AG09309 (cell line): Measurements from ENCODE around the gene RBM28.
"Not testable (repeated sequence)": the region's sequence is repeated elsewhere in the genome, so short reads cannot be mapped to it uniquely, and the experiment has no call there.

Experiments used
- DNase-seq: peaks from one replicate; pipeline ENCODE4 v3.0.0-alpha.2; 2010; ENCODE audit warnings: low read depth
- H3K4me3 ChIP-seq: 2 replicates; pipeline ENCODE4 v1.5.1; 2011; ENCODE audit warnings: mild to moderate bottlenecking, low read depth, low read length, moderate library complexity; ENCODE audit not compliant: control insufficient read depth
- TF ChIP-seq, protein P1 (sequence below): IDR thresholded peaks from 2 replicates; pipeline ENCODE4 v1.5.1; 2011; ENCODE audit warnings: mild to moderate bottlenecking, low read depth, low read length, inconsistent platforms; ENCODE audit not compliant: insufficient read depth, control insufficient read depth; ENCODE audit errors: missing control alignments

Gene RBM28

DNA sequence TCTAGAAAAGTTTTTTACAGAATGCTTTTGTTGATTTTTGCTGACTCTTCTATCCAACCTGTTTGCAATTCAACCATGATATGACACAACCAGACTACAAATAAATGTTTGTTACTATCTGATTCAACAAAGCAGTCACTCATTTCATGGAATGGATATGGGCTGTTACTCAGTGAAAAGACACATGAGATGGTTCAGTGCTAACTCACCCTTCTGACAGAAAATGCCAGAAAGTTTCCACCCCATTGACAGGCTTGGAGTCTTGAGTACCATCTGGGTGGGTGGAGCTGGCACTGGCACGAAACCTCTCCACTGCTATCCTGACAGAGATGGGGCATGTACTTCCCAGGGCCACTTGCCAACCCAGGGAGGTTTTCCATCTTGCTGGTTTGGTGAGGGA lies 39.5 kb downstream of the RBM28 start:
- DNase-seq: no peak
- TF ChIP-seq, protein P1, sequence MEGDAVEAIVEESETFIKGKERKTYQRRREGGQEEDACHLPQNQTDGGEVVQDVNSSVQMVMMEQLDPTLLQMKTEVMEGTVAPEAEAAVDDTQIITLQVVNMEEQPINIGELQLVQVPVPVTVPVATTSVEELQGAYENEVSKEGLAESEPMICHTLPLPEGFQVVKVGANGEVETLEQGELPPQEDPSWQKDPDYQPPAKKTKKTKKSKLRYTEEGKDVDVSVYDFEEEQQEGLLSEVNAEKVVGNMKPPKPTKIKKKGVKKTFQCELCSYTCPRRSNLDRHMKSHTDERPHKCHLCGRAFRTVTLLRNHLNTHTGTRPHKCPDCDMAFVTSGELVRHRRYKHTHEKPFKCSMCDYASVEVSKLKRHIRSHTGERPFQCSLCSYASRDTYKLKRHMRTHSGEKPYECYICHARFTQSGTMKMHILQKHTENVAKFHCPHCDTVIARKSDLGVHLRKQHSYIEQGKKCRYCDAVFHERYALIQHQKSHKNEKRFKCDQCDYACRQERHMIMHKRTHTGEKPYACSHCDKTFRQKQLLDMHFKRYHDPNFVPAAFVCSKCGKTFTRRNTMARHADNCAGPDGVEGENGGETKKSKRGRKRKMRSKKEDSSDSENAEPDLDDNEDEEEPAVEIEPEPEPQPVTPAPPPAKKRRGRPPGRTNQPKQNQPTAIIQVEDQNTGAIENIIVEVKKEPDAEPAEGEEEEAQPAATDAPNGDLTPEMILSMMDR: no peak

DNA sequence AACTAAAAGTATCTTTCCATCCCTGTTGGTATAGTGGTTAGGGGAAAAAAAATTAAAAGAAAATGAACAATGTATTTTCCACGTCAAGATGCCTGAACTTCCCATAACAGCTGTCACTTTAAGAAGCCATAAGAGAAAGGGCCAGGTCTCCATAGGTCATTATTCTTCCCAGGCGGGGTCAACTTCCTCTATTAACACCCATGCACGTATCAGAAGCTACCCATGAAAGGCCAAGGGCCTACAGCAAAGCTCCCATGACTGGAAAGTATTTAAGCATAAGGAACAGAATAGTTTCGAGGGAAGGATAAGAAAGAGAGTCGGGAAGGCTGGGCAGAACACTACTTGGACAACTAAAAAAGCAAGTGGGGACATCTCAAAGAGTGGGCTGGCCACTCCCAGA lies 40.1 kb downstream of the RBM28 start:
- no peak overlapping the region for H3K4me3 ChIP-seq
- no peak for DNase-seq
- TF ChIP-seq, protein P1: no peak

More for the DNA sequence above, 39.5 kb downstream of the RBM28 start:
- H3K4me3 ChIP-seq: no peak overlapping the region

DNA sequence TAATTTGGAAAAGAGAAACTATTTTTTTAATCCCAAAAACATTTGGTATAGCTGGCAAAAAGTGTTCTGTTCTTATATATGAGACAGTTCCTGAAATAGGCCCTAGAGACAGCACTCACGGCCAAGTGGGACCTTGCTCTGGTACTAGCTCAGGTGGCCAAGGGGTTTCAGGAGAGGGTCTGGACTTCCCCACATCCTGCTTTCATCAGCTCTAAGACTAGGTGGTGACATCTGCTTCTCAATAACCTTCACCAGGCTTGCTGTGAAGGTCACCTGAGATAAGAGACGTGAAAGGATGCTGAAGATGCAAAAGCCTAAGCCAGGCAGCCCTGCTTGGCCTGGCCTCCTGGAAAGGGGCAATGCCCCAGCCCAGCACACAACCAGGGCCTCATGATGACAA lies 40.6 kb downstream of the RBM28 start:
- no peak overlapping the region for H3K4me3 ChIP-seq
- TF ChIP-seq, protein P1: no peak
- DNase-seq: no peak

DNA sequence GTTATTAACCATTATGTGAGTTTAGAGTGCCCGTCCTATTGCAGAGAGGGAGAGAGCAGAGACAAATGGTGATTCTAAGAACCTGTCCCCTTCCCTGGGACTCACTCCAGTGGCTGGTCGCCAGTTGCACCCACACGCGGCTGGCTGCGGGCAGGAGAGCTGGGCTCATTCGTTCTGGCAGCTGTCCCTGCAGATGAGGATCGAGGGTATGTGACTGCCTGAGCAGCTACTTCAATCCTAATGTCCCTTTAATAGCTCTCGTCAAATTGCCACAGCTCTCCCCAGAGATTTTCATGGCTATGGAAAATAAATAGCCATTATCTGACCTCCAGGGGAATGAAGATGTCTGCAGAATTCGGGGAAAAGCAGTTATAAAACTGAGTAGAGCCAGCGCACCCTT lies 41.6 kb downstream of the RBM28 start:
- no peak for DNase-seq
- TF ChIP-seq, protein P1: no peak
- no peak overlapping the region for H3K4me3 ChIP-seq

DNA sequence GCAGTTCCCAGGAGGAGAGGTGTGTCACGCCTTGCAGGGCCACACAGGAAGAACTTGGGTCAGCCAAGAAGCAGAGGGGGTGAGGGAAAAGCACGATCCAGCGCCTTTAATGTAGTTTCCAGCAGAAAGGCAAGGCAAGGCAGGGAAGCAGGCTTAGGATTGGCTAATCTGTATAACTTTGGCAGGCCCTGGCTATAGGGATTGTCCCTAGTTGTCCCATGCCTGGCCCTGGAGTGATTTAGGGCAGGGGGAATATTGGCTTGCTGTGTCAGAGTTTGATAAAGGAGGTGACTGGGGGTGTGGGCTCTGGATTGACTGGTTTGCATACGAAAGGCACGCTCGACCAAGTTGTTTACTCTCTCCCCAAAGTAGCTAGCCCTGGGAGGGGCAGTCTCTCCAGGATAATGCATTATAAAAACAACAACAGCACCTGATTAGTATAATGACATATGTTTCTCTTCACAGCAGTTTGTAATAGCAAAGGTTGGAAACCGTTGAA lies 44.5 kb downstream of the RBM28 start:
- DNase-seq: no peak
- TF ChIP-seq, protein P1: no peak

DNA sequence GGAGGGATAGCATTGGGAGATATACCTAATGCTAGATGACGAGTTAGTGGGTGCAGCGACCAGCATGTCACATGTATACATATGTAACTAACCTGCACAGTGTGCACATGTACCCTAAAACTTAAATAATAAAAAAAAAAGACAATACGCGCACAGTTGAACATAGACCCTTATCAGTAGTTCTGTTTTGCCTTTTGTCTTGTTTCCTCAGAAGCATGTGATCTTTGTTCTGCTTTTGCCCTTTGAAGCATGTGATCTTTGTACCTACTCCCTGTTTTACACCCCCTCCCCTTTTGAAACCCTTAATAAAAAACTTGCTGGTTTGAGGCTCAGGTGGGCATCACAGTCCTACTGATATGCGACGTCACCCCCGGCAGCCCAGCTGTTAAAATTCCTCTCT lies 45.7 kb downstream of the RBM28 start:
- not testable (repeated sequence) for H3K4me3 ChIP-seq

More for the DNA sequence above, 44.5 kb downstream of the RBM28 start:
- H3K4me3 ChIP-seq: no peak overlapping the region

DNA sequence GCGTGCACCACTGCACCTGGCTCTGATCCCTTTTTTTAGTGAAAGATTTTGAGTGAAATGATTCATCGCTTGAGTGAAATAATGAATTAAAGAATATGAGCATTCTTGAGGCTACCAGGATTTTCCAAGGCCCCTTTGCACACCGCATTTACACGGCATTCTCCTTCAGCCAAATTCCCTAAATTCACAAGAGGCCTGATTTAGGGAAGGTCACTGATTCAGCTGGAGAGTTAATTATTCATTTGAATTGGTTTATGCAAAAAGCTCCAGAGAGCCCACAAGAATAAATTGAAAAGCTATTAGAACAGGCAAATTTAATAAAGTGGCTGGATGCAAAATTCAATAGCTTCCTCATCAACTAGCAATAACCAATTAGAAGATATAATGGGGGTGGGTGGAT lies 56.2 kb downstream of the RBM28 start:
- no peak overlapping the region for H3K4me3 ChIP-seq
- no peak for DNase-seq
- TF ChIP-seq, protein P1: no peak

More for the DNA sequence above, 45.7 kb downstream of the RBM28 start:
- DNase-seq: not testable (repeated sequence)

DNA sequence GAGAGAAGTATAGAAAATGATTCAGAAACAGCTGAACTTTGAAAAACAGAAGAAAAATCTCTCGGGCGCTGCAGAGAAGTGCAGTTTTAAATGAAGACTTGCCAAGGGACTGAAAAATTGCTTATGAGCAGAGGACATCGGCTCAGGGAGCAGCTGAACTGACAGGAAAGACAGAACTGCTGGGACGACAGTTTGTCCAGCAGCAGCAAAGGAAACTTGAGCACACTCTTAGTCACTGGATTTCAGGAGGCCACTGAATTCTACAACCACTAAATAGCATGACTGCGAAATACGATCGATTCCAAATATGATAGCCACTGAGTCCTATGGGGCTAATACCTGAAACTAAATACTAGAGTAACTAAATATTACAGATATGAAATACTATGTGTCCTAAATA lies 59.6 kb downstream of the RBM28 start:
- H3K4me3 ChIP-seq: no peak overlapping the region
- TF ChIP-seq, protein P1: no peak
- no peak for DNase-seq
